BLaER1 (cell line): Measurements from ENCODE around the gene MARCHF3.

ENCODE experiments used
- H3K27ac ChIP-seq: shearing (Covaris generic); formaldehyde crosslinking; 2 replicates; pipeline ENCODE4 v1.8.1; 2022
- H3K27me3 ChIP-seq: shearing (Covaris generic); formaldehyde crosslinking; 2 replicates; pipeline ENCODE4 v1.8.1; 2022
- H3K36me3 ChIP-seq: shearing (Covaris generic); formaldehyde crosslinking; 2 replicates; pipeline ENCODE4 v1.8.1; 2022
- H3K4me1 ChIP-seq: shearing (Covaris generic); formaldehyde crosslinking; 2 replicates; pipeline ENCODE4 v1.8.1; 2022
- H3K4me2 ChIP-seq: shearing (Covaris generic); formaldehyde crosslinking; 2 replicates; pipeline ENCODE4 v1.8.1; 2022
- H3K4me3 ChIP-seq: shearing (Covaris generic); formaldehyde crosslinking; 2 replicates; pipeline ENCODE4 v1.8.1; 2022
- H3K9ac ChIP-seq: shearing (Covaris generic); formaldehyde crosslinking; 2 replicates; pipeline ENCODE4 v1.8.1; 2022
- H3K9me3 ChIP-seq: shearing (Covaris generic); formaldehyde crosslinking; 2 replicates; pipeline ENCODE4 v1.8.1; 2022
- H4K20me1 ChIP-seq: shearing (Covaris generic); formaldehyde crosslinking; 2 replicates; pipeline ENCODE4 v1.8.1; 2022
- Cebpa-rat ChIP-seq: shearing (Covaris generic); IDR thresholded peaks from 2 replicates; pipeline ENCODE4 v1.8.1; 2022

MARCHF3 gene

GRCh38 chr5:126928041-126928440 lies 102.3 kb downstream of the MARCHF3 start:
- Histone ChIP-seq H3K4me3 (no peak overlapping the region), H3K27ac (no peak overlapping the region), H4K20me1 (peaks cover 68% of the 10 kb centered on the region), H3K4me2 (no peak overlapping the region), H3K4me1 (peaks cover 6% of the 10 kb centered on the region; the same call in 1 of the 2 replicates), H3K9ac (no peak overlapping the region), H3K36me3 (peaks cover 6% of the 10 kb centered on the region; the same call in 1 of the 2 replicates), H3K27me3 (no peaks in the 10 kb centered on the region), H3K9me3 (peaks cover 6% of the 10 kb centered on the region; the same call in 1 of the 2 replicates)
- TF ChIP-seq Cebpa-rat: no peak

- no peak overlapping the region for H3K27ac ChIP-seq
- no peak overlapping the region for H3K9ac ChIP-seq
- H3K36me3 ChIP-seq: peaks cover under 1% of the 10 kb centered on the region; the same call in 1 of the 2 replicates
- H3K4me1 ChIP-seq: peaks cover 6% of the 10 kb centered on the region; the same call in 1 of the 2 replicates
- no peaks in the 10 kb centered on the region for H3K27me3 ChIP-seq
- no peak overlapping the region for H3K4me2 ChIP-seq
- peaks cover 68% of the 10 kb centered on the region for H4K20me1 ChIP-seq
- no peak for TF ChIP-seq Cebpa-rat
- H3K9me3 ChIP-seq: peaks cover under 1% of the 10 kb centered on the region; the same call in 1 of the 2 replicates
- H3K4me3 ChIP-seq: no peak overlapping the region
These were observed 102.9 kb downstream of the MARCHF3 start for GRCh38 chr5:126927429-126927828.

GRCh38 chr5:126926187-126926586 lies 104.2 kb downstream of the MARCHF3 start:
- Histone ChIP-seq H3K9me3 (no peaks in the 10 kb centered on the region), H3K4me1 (peaks cover 15% of the 10 kb centered on the region; the same call in 1 of the 2 replicates), H3K27ac (no peak overlapping the region), H3K4me3 (no peak overlapping the region), H3K4me2 (no peak overlapping the region), H3K36me3 (no peaks in the 10 kb centered on the region), H3K9ac (no peak overlapping the region), H3K27me3 (no peaks in the 10 kb centered on the region), H4K20me1 (peaks cover 73% of the 10 kb centered on the region)
- no peak for TF ChIP-seq Cebpa-rat

GRCh38 chr5:126925482-126925881 lies 104.9 kb downstream of the MARCHF3 start:
- H3K4me2 ChIP-seq: no peak overlapping the region
- no peak overlapping the region for H3K27ac ChIP-seq
- H3K27me3 ChIP-seq: no peaks in the 10 kb centered on the region
- H3K9ac ChIP-seq: no peak overlapping the region
- TF ChIP-seq Cebpa-rat: no peak
- peaks cover 74% of the 10 kb centered on the region for H4K20me1 ChIP-seq
- no peaks in the 10 kb centered on the region for H3K9me3 ChIP-seq
- no peak overlapping the region for H3K4me3 ChIP-seq
- H3K4me1 ChIP-seq: 0 out of 2 replicates have a peak, but pooled peaks cover 19% of the 10 kb centered on the region
- no peaks in the 10 kb centered on the region for H3K36me3 ChIP-seq

- Histone ChIP-seq H3K4me3 (no peak overlapping the region), H3K4me1 (0 out of 2 replicates have a peak, but pooled peaks cover 19% of the 10 kb centered on the region), H4K20me1 (peaks cover 78% of the 10 kb centered on the region), H3K27me3 (no peaks in the 10 kb centered on the region), H3K27ac (no peak overlapping the region), H3K4me2 (no peak overlapping the region), H3K9me3 (no peaks in the 10 kb centered on the region), H3K9ac (no peak overlapping the region), H3K36me3 (peaks cover 3% of the 10 kb centered on the region; the same call in 1 of the 2 replicates)
- no peak for TF ChIP-seq Cebpa-rat
These were observed 105.9 kb downstream of the MARCHF3 start for GRCh38 chr5:126924331-126925033.

GRCh38 chr5:126921241-126922091 lies 108.9 kb downstream of the MARCHF3 start:
- Histone ChIP-seq H4K20me1 (peaks cover 79% of the 10 kb centered on the region), H3K4me3 (no peak overlapping the region), H3K27ac (no peak overlapping the region), H3K4me1 (0 out of 2 replicates have a peak, but pooled peaks cover 14% of the 10 kb centered on the region), H3K9me3 (no peaks in the 10 kb centered on the region), H3K4me2 (no peak overlapping the region), H3K27me3 (no peaks in the 10 kb centered on the region), H3K9ac (no peak overlapping the region), H3K36me3 (peaks cover 28% of the 10 kb centered on the region)
- no peak for TF ChIP-seq Cebpa-rat

GRCh38 chr5:126920291-126920690 lies 110.1 kb downstream of the MARCHF3 start:
- Histone ChIP-seq H3K36me3 (peaks cover 40% of the 10 kb centered on the region), H3K4me3 (no peak overlapping the region), H3K9me3 (no peaks in the 10 kb centered on the region), H4K20me1 (peaks cover 67% of the 10 kb centered on the region), H3K4me1 (0 out of 2 replicates have a peak, but pooled peaks cover 14% of the 10 kb centered on the region), H3K4me2 (no peak overlapping the region), H3K9ac (no peak overlapping the region), H3K27ac (no peak overlapping the region), H3K27me3 (no peaks in the 10 kb centered on the region)
- no peak for TF ChIP-seq Cebpa-rat

- H3K36me3 ChIP-seq: peaks cover 47% of the 10 kb centered on the region
- H4K20me1 ChIP-seq: peaks cover 60% of the 10 kb centered on the region
- H3K4me3 ChIP-seq: no peak overlapping the region
- no peak overlapping the region for H3K27ac ChIP-seq
- peaks cover 3% of the 10 kb centered on the region; the same call in 1 of the 2 replicates for H3K9me3 ChIP-seq
- H3K9ac ChIP-seq: no peak overlapping the region
- 0 out of 2 replicates have a peak, but pooled peaks cover 14% of the 10 kb centered on the region for H3K4me1 ChIP-seq
- TF ChIP-seq Cebpa-rat: no peak
- no peak overlapping the region for H3K4me2 ChIP-seq
- H3K27me3 ChIP-seq: no peaks in the 10 kb centered on the region
These were observed 110.8 kb downstream of the MARCHF3 start for GRCh38 chr5:126919566-126919965.

GRCh38 chr5:126918615-126918957 lies 111.8 kb downstream of the MARCHF3 start:
- Histone ChIP-seq H3K27ac (no peak overlapping the region), H3K4me2 (no peak overlapping the region)
- TF ChIP-seq Cebpa-rat: no peak

More at GRCh38 chr5:126918615-126918957, 111.8 kb downstream of the MARCHF3 start:
- Histone ChIP-seq H3K4me3 (no peak overlapping the region), H3K9ac (no peak overlapping the region), H3K4me1 (peaks cover 15% of the 10 kb centered on the region; the same call in 1 of the 2 replicates), H3K27me3 (no peaks in the 10 kb centered on the region), H4K20me1 (peaks cover 51% of the 10 kb centered on the region), H3K9me3 (peaks cover 3% of the 10 kb centered on the region; the same call in 1 of the 2 replicates), H3K36me3 (peaks cover 55% of the 10 kb centered on the region)
